Measurements from ENCODE around the gene ATF3.

ATF3 gene

DNA sequence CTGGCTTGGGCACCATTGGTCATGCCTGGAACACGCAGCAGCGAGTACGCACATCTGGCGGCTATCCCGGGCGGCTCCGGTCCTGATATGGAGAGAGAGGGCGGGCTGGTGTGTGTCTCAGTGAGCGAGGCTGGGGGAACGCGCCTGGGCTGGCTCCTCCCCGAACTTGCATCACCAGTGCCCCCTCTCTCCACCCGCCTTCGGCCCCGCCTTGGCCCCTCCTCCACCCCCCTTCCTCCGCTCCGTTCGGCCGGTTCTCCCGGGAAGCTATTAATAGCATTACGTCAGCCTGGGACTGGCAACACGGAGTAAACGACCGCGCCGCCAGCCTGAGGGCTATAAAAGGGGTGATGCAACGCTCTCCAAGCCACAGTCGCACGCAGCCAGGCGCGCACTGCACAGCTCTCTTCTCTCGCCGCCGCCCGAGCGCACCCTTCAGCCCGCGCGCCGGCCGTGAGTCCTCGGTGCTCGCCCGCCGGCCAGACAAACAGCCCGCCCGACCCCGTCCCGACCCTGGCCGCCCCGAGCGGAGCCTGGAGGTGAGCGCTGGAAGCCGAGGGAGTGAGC lies at the start of gene ATF3:
Gene ATF3 (plus strand): TSS at position 370 of the 567 bp plus-strand sequence. CDS start 6,261 bp downstream, outside the sequence.
- DNase-seq, result peak; percentile 98

DNA sequence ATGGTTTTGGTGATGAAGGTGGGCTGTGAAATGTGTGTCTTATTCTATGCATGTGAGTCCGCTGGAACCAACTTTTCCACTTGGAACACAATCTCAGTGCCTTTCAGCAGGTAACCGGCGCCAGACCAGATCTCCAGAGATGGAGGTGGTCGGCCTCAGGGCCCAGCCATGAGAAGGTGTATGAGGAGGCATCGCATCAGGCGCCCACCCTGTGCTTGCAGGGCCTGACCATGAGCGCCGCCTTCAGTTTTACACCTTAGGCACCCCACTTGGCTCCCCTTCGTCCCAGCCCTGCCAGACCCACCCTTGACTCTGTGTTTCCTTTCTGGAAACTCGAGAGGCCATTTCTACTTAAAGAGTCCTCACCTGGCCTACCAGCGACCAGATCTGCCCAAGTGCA lies 48.6 kb upstream of the ATF3 start:
- no peak for DNase-seq

GRCh38 chr1:212560933-212561460 lies 47.6 kb upstream of the ATF3 start:
- no peak for DNase-seq

- no peak for DNase-seq
Observed at GRCh38 chr1:212561501-212561931, 47.0 kb upstream of the ATF3 start.

DNA sequence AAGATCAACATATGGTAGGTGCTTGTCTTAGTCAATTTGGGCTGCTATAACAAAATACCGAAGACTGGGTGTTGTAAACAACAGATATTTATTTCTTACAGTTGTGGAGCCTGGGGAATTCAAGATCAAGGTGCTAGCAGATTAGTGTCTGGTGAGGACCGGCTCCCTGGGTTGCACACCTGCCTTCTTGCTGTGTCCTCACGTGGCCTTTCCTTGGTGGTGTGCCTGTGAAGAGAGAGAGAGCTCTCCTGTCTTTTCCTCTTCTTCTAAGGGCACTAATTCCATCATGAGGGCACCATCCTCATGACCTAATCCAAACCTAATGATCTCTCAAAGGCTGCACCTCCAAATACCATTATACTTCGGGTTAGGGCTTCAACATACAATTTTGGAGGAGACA lies 45.8 kb upstream of the ATF3 start:
- DNase-seq, result no peak

DNA sequence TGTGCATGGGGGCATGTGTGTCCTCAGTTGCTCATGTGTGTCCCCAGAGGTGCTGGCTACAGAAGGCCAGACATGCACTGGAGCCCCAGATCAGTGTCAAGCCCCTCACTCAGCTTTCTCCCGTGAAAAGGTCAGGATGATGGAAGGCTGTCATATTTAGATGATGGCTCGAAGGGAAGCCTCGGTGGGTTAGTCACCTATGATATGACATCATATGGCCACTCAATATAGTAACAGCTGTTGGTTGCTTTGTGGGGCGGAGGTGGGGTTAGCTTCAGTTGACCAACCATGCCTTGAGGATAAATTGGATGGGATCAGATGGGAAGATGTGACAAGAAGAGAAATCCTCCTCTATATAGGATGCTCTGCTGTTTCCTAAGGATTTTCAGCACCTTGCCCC lies 43.5 kb upstream of the ATF3 start:
- no peak for DNase-seq

DNA sequence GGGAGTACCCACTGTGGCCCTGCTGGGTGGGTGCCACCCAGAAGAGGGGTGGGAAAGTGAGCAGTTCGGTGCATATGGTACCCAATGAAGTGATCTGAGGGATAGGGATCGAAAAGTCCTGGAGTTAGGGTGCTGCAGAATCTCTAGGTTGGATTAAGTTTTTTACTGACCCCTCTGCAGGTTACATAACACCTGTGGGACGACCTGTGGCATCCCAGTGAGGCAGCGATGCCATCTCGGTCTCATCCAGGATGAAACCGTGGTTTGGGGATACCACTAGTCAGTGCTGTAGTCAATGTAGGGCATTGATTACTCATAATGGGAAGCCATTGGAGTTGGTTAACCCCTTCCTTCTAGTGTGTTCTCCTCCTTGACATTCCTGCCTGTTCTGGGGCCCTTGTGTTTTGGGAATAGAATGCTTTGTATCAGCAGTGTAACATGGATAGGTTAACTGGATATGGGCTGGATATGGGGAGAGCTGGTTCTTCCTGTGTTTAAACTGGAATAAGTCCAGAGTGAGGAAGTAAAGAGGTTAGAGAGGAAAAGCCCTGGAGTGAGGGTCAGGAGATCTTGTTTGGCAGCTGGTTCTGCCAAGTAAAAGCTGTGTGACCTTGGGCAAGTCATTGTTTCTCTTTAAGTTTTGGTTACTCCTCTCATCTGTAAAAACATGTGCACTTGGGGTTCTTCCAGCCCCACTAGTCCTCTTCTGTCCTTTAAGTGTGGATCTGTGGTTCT lies 42.8 kb upstream of the ATF3 start:
- no peak for DNase-seq

DNA sequence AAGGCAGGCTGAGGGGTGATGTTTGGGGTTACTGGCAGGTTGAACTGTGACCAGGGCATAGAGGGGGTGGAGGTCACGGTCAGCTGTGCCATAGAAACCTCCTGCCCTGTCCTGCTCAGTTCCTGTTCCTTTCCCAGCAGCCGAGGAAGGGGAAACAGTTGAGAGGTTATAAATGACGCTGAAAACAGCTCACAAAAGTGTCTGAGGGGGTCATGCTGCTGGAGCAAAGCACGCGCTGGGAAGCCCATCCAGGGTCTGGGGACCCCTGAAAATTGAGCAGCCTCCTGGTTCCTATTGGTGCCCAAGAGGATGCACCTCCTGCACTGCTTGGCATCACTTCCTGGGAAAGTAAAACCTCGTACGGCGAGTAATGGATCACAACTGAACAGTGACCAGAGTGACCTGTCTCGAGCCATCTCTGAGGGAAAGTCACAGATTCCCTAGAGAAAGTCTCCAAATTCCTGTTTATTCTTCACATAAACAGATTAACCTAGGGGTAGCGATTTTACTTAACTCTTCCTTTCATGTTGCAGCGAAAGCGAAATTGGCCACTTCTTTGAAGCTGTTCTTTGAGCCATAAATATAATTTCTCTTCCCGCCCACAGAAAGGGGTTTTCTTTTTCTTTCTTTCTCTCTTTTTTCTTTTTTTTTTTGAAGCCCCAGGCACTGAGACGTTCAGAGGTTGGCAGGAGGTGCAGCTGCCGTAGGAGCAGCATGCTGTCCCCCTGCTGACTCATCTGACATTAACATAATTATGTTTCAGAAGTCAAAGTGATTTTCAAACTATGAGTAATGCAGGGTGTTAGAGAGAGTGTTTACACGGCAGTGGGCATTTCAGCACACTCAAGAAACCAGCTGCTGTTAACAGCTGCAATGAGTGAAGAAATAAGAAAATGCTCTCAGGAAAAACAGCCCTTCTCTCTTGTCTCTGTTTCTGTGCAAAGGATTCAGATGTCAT lies 41.8 kb upstream of the ATF3 start:
- peak; percentile 53 for DNase-seq

GRCh38 chr1:212567638-212568037 lies 40.9 kb upstream of the ATF3 start:
- DNase-seq, result no peak

DNA sequence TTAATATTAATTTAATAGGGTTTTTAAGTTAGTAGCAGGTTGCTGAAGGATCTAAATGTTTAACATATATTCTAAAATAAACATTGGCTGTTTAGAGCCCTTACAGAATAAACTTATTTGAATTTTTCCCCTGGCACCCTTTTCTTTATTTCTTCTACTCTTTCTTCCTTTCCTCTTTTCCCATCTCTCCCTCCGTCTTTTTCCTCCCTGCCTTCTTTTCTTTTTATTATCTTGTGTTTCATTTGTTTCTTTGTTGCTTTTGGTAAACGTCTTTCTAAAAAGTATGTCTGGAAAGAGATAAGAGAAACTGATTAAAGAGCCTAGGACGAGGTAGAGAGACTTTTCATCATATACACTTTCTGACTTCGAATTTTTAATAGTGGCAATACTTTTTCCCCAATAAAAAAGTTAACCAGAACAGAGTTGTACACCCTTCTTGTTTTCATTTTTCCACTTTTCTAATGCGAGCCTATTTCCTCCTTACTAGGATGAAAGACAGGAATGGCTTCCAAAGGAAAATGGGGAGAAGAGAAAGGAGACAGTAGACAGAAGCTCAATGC lies 39.5 kb upstream of the ATF3 start:
- no peak for DNase-seq

GRCh38 chr1:212574732-212575131 lies 33.8 kb upstream of the ATF3 start:
- DNase-seq, result no peak

- DNase-seq, result no peak
Observed at GRCh38 chr1:212575333-212575732, 33.2 kb upstream of the ATF3 start.

- DNase-seq, result no peak
Observed at GRCh38 chr1:212578041-212578440, 30.5 kb upstream of the ATF3 start.

DNA sequence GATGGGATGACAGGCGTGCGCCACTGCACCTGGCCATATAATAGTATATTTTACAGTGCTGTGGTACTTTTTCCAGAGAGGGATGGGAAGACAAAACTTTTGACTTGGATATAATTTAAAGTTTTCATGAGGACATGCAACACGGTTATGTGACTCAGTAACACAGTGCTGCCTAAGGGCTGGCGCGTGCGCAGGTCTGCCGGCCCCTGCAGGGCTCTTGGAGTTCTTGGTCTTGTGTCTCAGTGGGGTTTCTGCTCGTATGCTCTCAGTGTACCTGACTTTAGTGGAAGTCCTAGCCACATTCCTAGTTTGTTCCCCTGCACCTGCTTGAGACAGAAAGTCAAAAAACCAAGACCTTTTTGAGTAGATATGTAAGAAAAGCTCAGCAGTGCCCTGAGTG lies 27.5 kb upstream of the ATF3 start:
- DNase-seq, result no peak

DNA sequence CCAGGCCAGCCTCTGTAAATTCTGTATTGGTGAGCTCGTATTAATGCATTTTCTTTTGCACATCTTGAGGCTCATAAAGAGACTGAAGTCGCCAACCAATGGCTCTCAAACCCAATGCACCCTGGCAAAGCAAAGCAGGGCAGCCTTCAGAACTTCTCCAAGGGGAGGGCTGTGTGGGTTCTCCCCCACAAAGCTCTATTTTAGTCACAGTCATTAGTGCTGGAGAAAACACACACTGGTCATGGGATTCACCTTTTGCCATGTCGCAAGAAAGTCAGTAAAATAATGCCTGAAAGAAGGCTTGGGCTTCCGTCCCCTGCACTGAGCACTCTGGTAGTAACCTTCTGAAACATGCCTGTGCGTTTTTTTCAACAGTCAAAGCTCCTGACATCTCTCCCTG lies 26.3 kb upstream of the ATF3 start:
- no peak for DNase-seq

DNA sequence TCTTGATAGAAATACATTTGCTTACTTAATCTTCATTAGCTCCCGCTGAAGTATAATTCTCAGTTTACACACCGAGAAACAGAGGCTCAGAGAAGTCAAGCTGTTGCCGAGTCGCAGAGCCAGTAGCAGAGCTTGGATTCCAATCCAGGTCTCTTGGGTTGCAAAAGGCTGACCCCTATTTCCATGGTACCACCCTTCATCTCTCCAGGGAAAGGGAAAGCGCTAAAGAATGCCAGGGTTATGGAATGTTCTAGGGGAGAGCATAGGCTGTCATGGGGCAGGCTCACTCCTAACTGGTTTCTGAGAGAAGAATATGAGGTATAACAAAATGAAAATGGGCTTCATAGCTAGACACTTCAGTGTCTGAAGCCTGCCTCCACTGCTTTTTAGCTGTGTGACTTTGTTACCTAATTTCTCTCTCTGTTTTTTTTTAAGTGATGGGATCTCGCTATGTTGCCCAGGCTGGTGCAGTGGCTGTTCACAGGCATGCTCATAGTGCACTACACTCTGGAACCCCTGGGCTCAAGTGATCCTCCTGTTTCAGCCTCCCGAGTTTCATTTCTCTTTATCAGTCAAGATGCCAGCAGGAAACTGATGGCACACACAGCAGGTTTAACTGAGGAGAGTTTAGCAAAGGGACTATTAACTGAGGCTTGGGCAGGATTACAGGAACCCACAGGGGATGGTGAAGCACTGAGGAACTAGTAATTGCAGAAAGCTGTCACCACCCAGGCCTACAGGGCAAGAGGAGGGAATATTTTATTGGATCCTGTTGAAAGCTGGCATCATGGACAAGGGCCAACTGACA lies 25.5 kb upstream of the ATF3 start:
- DNase-seq, result no peak

GRCh38 chr1:212583643-212584042 lies 24.9 kb upstream of the ATF3 start:
- DNase-seq, result no peak

- DNase-seq, result no peak
Observed at GRCh38 chr1:212584092-212584886, 24.3 kb upstream of the ATF3 start.

- DNase-seq, result no peak
Observed at GRCh38 chr1:212585210-212585609, 23.4 kb upstream of the ATF3 start.

DNA sequence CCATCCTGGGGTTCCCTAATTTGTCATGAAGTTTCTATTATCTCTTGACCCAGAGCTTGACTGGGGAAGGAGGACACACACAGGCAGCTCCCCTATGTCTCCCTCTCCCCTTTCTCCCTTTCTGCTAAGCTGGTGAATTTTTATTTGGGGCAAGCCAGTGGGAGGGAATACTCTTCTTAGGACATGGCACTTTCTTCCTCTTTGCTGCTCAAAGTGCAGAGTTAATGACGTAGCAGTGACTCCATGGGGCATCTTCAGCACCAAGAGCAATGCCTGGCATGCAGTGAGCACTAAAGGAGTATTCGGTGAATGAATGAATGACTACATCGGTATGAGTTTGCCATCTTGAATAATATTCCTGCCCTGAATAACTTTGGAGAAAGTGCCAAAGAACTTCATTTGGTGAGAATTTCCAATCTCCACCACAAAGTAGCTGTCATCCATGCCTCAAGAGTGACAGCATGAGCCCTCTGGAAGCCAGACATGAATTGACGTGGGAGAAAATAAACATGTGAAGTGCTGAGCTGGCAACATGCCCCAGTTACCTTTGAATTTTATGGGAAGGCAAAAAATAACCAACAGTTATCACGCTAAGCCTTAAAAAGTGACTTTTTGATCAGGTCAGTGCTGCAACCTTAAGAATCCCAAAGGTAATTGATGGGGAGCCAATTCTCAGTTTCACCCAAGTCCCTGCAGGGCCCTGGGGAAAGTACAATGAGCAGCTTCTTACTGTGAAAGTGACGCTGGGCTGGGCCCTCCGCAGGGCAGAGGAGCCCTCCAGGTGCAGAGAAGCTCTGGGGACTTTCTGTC lies 22.1 kb upstream of the ATF3 start:
- no peak for DNase-seq
